Measurements from ENCODE around the gene NPFFR1.

Gene NPFFR1

DNA sequence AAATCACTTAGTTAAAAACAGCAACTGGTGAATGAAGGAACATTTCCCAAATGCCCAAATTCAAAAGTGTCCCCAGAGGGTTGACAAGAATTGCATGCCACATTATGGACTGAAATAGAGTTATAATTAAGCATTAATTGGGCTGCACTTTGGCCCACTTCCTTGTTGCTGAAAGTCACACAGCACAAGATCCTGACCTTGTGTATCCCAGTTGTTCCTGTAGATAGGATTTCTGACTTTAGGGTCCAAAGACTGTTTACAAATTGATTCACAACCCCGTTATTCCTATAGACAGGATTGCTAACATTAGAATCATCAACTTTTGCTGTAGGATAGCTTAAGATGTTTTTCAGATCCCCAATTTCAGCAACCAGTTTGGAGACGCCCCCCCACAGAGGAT lies 31.5 kb upstream of the NPFFR1 start:
- DNase-seq: no peak

- no peak for DNase-seq
Observed at GRCh38 chr10:70312972-70313371, 29.2 kb upstream of the NPFFR1 start.

DNA sequence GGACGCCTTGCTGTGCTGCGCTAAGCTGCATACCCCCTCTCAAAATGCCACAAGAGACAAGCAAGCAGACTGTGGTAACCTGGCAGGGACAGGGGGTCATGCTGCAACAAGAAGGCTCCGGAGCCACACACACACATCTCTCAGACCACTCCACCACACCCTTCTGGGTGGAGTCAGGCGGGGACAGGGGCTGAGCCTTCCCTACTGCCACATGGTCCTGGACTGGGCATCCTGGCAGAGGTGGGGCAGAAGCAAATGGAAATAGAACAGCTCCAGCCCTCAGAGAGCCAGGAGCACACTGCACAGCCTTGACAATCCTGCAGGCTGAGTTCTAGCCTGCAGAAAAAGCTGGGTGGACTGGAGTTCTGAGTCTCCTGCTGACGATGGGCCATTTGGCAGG lies 28.4 kb upstream of the NPFFR1 start:
- no peak for DNase-seq

GRCh38 chr10:70311698-70312097 lies 27.9 kb upstream of the NPFFR1 start:
- no peak for DNase-seq

DNA sequence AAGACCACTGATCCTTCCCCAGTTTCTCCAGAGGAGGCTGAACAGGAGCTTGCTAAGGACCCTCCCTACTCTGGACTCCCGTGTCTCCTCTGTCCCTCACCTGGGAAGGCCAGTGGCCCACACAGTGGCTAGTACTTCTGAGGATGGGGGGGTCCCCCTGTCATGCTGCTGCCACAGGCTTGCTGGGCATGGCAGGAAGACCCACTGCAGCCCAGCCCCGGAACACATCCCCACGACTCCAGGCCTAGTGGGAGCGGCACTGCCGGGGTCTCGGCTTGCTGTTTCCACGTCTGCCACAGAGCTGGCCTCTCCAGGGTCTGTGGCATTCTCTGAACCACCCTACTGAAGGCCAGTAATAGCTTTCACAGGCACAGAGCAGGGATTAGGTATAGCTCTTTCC lies 25.9 kb upstream of the NPFFR1 start:
- no peak for DNase-seq

GRCh38 chr10:70308121-70309060 lies 24.6 kb upstream of the NPFFR1 start:
- DNase-seq: no peak

DNA sequence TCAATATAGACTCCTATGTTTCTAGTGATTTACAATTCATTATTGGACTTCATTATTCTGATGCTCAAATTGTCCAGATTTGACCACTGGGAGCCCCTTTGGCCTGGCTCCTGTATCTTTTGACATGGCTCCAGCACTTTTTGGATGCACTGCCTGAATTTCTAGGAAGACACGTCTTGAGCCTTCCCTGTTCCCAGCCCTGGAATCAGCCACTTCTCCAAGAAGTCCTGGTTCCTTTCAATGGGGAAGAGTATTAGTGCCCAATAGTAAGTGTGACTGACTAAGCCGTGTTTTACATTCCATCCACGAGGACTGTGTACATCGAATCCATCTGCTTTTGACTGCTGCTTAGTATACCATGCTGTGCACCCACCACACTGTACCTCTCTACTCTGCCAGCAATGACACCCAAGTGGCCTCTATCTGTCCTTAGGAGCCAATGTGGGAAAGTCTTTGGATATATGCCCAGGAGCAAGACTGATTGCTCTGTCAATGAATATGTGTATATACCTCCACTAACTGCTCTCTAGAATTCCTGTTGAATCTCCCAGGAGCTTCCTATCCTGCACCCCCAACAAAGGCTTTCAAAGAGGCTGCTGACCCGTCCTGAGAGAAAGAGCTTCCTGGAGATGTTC lies 23.2 kb upstream of the NPFFR1 start:
- DNase-seq: no peak

DNA sequence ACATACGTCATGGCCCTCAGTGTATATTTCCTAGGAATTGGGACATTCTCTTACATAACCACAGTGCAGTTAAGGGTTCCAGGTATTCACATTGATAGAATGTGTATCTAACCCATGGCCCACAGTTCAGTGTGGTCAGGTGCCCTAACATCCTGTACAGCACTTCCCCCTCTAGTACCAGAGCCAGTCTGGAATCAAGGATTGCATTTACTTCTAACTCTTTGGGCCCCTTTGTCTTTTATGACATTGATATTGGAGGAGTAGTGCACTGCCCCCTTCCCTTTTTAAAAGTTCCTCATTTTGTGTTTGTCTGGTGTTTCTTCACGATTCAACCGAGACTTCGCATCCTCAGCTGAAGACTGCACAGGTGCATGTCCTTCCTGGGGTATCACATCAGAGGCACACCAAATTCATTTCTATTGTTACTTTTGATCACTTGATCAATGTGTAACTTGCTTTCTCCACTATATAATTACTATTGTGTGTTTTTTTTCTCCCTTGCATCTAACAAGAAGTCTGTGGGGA lies 22.4 kb upstream of the NPFFR1 start:
- no peak for DNase-seq

- DNase-seq: no peak
Observed at GRCh38 chr10:70303730-70304129, 19.9 kb upstream of the NPFFR1 start.

DNA sequence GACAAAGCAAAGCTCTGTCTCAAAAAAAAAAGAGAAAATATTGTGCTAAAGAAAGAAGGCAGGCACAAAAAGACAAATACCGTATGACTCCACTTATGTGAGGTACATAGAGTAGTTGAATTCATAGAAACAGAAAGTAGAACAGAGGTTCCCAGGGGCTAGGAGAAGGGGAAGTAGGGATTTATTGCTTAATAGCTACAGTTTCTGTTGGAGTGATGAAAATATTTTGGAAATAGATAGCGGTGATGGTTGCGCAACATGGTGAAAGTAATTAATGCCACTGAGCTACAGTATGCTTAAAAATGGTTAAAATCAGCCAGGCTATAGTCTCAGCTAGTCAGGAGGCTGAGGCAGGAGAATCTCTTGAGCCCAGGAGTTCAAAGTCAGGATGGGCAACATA lies 18.5 kb upstream of the NPFFR1 start:
- no peak for DNase-seq

DNA sequence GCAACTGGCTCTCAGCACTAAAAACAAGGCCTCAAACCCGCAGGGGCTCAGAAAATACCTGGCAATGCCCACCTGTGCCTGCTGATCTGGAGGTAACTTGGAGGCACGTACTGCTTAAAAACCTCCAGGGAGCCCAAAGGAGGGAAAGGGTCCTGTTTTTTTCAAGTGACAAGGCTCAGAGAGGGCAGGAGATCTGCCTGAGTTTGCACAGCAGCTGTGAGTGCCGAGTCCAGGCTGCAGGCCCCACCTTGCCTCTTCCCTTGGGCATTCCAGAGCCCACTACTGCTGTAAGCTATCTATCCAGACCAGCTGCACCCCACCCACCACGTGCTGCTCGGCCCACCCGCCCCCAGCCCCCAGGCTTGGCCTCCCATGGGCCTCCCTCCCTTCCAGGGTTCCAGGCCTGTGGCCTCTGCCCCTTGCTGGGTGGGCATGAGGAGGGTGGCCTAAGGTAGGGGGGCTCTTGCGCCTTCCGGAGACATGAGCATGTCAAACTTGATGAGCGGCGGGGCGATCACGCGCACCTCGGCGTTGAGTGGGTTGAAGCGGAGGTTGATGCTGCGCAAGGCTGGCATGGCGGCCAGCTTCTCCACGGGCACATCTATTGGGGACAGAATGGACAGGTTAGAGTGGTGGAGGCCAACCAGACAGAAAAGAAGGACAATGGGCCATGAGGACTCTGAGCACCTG lies 17.2 kb upstream of the NPFFR1 start:
- DNase-seq: no peak

GRCh38 chr10:70300461-70300860 lies 16.7 kb upstream of the NPFFR1 start:
- no peak for DNase-seq

DNA sequence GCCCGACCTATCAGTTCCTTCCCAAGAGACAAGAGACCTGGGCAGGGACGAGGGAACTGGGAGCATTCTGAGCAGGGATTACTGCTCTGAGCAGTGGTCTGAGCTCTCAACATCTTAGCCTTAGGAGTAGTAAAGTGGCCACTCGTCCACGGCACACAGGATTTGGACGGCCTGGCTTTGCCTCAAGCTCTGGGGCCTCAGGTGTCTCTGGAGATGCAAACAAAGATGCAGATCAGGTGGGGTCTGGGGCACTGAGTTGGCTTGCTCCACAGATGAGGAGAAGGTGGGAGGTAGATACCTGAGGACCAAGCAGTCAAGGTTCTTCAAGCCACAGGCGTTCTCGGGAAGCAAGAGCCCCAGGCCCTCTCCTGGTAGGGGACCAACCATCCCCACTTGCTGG lies 16.1 kb upstream of the NPFFR1 start:
- no peak for DNase-seq

GRCh38 chr10:70298393-70298792 lies 14.6 kb upstream of the NPFFR1 start:
- no peak for DNase-seq

- no peak for DNase-seq
Observed at GRCh38 chr10:70297224-70297623, 13.4 kb upstream of the NPFFR1 start.

- peak; percentile 44 for DNase-seq
Observed at GRCh38 chr10:70296406-70296899, 12.6 kb upstream of the NPFFR1 start.

- no peak for DNase-seq
Observed at GRCh38 chr10:70295926-70296325, 12.1 kb upstream of the NPFFR1 start.

DNA sequence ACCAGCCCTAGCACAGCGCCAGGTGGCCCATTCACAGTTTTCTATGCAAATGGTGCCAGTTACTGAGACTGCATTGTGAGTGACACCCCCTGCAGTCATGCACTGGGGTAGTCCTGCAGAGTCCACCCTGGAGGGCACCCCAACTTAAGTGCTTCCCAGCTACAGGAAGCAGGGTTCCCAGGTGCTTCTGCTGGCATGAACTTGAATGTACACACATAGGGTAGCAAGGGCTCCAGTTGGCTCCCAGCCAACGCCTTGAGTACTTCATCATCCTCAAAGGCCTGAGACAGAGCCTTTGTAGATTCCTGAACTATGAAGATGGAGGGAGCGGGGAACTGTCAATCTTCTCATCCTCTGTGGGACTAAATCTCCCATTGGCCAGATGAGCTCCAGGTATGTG lies 11.5 kb upstream of the NPFFR1 start:
- no peak for DNase-seq

DNA sequence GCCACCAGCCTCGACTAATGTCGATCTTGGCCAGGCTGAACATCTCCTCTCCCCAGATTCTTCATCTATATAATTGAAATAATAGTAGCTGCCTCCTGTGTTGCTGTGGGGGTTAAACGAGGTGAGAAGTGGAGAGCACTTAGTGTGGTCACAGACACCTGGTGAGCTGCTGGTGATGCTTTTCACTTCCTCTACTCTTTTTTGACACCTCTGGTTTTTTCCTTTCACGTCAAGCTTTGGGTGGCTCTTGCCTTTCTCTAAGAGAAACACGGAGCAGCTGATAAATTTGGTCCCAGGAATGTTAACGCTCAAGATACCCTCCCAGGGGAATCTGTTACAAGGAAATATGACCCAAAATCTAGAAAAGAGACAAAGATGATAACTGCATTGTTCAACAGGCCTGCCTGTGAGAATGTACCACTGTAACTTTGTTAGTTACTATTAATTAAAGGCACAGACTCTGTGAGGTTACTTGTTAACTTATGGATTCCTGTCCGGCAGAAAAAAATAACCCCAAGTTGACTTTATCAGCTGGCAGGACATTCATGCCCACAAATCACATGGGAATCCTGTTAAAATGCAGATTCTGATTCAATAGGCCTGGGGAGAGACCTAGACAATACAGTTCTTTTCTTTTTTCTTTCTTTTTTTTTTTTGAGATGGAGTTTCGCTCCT lies 9.5 kb upstream of the NPFFR1 start:
- no peak for DNase-seq

DNA sequence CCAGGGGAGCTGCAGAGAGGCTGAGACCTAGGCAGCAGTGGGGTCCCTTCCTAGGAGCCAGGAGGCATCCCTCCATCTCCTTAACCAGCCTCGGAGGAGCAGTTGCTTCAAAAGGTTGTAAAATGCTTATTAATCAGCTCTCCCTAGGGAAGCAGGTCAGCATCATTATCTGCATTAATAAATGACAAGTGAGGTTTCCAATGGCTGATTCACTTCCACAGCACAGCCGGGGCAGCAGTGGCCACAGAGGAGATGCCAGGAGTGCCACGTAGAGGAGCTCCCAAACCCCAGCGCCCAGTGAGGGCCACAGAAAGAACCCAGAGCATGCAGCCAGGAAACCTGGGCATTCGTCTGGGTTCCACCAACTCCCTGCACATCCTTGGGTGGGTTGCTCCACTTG lies 8.2 kb upstream of the NPFFR1 start:
- DNase-seq: no peak

GRCh38 chr10:70289739-70290138 lies 5.9 kb upstream of the NPFFR1 start:
- DNase-seq: no peak

GRCh38 chr10:70286616-70287015 lies 2.8 kb upstream of the NPFFR1 start:
- no peak for DNase-seq

- DNase-seq: no peak
Observed at GRCh38 chr10:70285476-70285831, 1.6 kb upstream of the NPFFR1 start.

All from CD4-positive, alpha-beta T cell treated with Interferon gamma for 1 hour (primary cell).